GM18520 (cell line): Measurements from ENCODE around the gene ICA1.
"Not testable (repeated sequence)": the region's sequence is repeated elsewhere in the genome, so short reads cannot be mapped to it uniquely, and the experiment has no call there.

Source experiments
- ATAC-seq: cut with Tn5 transposase; IDR thresholded peaks from one replicate; pipeline ENCODE4 v1.9.1; 2021; ENCODE audit not compliant: unreplicated experiment

Gene ICA1

DNA sequence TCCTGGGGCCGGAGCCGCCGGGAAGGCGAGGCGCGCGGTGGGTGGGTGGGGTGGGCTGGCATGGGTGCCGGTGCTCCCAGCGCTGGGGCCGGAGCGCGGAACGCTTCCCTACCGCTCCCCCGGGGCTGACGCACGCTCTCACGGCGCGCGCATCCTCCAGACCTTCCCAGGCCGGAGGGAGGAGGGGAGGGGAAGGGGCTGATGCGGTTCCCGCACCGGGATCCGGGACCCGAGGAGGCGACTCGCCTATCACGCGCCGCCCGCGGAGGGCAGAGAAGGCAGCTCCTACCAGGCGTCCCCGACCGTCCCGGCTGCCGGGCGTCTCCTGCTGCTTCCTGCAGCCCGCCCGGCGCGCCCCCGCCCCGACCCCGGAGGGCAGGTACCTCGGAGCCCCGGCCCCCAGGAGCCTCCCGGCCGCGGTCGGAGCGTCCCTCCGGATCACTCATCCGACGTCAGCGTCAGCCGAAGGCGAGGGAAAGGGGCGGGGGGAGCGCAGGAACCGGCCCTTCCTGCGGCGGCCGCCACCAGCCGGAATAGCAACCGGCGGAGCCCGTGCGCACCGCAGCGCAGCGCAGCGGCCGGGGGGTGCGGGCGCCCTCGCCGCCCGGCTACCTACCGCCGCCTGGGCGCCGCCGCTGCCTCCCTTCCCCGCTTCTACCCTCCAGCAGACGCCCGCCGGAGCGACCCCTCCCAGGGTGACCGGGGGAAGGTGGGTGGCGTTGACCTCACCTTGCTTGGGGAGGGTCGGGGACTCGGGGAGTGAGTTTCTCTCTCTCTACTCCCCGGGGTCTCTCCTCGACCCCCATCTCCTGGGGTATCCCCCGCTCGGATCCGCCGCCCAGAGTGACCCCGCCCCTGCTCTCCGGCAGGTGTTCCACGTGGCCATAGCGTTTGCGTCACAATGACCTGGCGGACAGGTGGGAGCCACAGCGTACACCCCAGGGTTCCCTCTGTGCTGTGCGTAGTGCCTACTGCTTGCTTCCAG lies at the start of gene ICA1:
Gene ICA1 (minus strand): TSS at position 457 of the 985 bp plus-strand sequence. CDS start 26,241 bp downstream, outside the sequence.
- ATAC-seq, result no peak

DNA sequence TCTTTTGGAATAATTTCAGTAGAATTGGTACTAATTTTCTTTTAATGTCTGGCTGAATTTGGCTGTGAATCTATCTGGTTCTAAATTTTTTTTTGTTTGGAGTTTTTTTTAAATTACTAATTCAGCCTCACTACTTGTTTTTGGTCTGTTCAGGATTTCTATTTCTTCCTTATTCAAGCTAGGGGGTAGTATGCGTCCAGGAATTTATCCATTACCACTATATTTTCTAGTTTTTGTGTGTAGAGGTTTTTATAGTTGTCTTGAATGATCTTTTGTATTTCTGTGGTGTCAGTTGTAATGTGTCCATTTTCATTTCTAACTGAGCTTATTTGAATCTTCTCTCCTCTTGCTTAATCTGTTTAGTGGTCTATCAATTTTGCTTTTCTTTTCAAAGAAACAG lies 48.9 kb upstream of the ICA1 start:
- no peak for ATAC-seq

DNA sequence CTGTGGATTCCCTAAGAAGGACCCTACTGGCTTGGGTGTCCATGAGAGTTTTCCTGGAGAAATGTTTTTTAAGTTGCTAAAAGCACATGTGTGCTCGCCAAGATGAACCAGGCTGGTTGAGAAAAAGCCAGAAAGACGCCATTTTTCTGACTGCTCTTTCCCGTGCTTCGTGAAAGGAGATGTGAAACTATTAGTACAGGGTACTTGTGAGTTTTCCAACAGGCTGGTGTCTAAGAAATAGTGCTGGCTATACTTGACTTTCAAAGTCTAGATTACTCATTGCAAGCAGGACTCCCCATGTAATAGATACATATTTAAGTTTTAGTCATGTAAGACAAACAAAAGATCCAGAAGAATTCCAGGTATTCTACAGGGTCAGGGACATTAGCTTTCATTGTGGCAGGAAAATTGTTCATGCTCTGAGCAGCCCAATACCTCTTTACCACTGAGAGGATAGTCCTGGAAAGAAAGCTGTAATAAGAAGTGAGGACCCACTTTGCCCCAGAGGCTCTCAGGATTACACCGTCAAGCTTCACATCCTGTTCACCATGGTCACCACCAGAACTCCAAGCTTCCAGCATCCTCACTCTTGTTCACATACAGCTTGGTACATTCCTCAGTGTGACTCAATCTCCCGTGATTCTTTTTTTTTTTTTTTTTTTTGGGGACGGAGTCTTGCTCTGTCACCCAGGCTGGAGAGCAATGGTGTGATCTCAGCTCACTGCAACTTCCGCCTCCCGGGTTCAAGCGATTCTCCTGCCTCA lies 43.8 kb upstream of the ICA1 start:
- no peak for ATAC-seq

DNA sequence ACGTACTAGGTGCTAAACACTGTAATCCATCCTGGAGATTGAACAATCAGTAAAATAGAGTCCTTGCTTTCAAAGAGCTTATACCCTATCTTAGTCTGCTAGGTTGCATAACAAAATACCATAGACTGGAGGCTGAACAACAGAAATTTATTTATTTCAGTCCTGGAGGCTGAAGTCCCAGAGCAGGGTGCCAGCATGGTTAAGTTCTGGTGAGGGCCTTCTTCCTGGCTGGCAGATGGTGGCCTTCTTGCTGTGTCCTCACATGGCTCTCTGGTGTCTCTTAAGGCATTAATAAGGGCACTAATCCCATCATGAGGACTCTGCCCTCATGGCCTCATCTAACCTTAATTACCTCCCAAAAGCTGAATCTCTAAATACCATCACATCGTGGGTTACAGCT lies 43.1 kb upstream of the ICA1 start:
- ATAC-seq, result no peak

DNA sequence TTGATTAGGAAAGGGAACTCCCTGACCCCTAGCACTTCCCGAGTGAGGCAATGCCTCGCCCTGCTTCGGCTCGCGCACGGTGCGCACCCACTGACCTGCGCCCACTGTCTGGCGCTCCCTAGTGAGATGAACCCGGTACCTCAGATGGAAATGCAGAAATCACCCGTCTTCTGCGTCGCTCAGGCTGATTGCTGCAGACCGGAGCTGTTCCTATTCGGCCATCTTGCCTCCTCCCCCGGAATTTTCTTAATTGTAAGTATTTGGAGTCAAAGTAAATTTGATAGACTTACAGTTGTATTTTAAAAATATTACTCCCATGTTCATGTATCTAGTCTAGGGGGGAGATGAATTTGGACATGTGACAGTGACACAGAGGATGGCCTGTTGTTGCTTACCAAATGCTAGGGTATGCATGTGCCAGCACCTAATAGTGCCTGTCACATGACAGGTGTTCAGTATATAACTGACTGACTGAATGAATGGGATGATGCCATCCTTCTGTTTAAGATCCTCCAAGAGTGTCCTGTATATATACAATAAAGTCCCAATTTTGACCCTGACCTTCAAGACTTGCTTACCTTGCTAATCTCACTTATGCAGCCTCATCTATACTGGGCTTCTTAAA lies 42.0 kb upstream of the ICA1 start:
- ATAC-seq, result no peak

DNA sequence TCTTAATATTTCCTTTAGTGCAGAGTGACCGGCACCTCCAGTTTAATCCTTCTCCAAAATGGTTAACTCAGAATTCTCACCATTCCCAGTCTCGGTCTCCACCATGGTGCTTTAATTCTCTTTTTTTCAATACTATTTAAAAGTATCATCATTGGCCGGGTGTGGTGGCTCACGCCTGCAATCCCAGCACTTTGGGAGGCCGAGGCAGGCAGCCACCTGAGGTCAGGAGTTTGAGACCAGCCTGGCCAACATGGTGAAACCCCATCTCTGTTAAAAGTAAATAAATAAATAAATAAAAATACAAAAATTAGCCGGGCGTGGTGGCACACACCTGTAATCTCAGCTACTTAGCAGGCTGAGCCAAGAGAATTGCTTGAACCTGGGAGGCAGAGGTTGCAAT lies 35.1 kb upstream of the ICA1 start:
- ATAC-seq, result not testable (repeated sequence)

DNA sequence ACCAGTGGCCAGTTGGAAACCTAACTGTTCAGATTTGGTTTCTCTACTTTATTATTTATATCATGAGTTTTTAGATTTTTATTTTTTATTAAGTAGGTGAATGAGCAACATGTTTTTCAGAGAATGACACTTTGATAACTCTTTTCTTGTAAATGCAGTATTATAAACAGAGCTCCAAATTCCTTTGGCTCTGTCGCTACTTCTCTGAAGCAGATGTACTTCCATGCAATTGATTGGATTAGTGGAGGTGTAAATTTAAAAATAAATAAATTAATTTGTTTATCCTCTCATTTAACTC lies 34.3 kb upstream of the ICA1 start:
- ATAC-seq, result no peak

DNA sequence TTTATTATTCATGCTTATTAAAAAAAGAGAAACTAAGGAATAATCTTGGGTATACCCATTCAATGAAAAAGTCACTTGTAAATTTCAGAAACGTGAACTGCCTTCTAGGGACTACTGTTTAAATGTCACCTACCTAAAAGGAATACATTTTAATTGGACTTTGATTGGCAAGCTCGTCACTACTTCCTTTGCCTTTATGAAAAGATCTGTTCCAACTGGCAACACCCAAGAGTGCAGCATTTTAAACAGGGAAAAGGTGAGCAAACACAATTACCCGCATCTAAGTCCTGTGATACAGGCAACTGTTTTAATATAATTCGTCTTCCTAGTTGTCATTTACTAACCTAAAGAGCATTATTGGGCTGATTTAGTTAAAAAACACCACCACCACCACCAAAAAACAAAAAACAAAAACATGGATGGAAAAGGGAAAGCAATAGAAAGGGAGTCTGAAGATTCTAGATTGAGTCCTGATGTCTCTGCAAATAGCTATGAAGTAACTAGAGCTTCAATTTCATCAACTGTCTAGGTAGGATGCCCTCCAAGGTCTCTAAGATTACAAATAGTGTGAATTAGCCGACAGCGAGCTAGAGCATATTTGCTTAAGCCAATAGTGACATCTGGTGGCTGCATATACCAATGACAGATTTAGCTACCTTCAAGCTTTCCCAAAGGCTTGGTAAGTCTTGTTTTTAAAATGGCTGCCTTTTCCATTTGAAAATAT lies 33.8 kb upstream of the ICA1 start:
- ATAC-seq, result peak; percentile 99

DNA sequence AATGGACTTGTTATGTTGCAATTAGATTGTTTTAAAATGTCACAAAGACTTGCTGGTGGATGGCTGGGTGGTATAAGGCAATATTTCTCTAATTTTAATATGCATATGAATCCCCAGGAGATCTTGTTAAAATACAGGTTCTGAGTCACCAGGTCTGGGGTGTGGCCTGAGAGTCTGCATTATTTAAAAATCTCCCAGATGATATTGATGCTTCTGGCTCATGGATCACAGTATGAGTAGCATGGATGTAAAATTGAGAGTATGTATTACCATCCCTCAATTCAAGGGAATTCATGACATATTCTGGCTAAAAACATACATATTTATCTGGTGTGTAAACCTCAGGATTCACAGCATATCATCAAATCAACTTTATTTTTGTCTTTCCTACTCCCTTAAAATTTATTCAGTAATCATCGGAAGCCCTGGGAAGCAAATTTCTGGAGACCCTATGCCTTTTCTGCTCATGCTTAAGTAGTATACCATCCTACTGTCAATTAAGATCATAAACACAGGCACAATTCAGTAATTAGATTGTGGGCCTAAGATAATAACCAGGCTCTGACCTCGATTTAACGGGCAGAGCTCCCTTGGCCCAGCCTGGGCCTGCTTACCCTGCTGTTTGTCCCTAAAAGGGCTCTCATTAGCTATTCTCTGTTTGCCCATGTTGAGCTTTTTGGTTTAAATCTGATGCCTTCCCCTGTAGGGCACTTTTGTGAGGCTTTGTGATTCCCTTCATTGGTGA lies 29.6 kb upstream of the ICA1 start:
- ATAC-seq, result no peak

DNA sequence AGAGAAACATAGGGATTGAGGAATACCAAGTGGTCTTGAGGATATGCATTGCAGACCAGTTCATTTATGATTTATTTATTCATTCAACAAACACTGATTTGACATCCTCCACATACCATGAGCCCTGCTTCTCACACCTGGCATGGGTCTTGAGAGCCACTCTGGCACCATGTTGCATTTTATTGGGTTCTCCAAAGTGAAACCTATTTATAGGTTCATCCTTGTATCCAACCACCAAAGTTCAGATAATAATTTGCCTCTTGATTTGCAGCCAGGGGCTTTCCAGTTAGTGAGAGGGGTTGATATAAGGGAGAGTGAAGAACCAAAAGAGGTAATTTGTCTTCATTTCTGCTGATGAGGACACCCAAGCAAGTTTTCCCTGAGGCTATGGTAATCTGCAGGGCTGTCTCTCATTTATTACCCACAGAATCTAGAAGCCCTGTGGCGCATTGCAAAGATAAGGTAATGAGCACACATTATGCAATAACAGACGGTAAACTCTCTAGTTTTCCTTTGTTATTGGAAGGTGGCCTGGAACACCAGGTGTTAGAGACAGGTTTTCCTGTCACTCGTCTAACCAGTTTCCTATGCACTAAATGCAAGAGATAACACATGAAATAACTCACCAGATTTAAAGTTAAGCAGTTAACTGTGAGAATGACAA lies 28.8 kb upstream of the ICA1 start:
- no peak for ATAC-seq

DNA sequence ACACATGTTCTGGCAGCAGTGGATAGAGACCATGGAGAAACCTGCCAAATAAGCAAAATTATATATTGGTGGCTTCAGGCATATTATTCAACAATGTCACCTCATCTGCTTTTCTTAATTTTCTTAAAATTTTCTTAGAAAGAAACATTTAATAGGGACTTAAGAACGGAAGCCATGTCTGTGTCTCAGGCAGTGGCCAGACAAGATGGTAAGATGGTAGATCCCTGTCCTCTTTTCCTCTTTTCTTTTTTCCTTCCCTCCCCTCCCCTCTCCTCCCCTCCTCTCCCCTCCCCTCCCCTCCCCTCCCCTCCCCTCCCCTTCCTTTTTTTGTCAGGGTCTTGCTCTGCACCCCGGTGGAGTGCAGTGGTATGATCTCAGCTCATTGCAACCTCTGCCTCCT lies 24.2 kb upstream of the ICA1 start:
- ATAC-seq, result no peak

DNA sequence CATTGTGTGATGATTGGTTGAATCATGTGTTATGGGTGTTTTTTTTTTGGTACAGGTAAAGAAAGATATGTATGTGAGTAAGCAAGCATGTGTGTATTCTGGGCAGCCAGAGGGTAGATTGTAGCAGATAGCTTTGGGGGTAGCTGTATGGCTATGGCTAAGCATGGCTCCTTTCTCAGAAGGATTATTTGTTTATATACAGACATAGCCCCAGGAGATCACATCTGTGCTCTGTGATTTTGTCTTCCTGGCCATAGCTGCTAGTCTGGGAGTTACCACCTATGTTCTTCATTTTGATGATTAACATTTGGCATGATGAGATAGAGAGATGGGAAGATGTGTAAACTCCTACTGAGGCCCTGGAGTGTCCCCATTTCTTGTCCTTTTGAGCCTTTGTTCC lies 23.2 kb upstream of the ICA1 start:
- ATAC-seq, result no peak

DNA sequence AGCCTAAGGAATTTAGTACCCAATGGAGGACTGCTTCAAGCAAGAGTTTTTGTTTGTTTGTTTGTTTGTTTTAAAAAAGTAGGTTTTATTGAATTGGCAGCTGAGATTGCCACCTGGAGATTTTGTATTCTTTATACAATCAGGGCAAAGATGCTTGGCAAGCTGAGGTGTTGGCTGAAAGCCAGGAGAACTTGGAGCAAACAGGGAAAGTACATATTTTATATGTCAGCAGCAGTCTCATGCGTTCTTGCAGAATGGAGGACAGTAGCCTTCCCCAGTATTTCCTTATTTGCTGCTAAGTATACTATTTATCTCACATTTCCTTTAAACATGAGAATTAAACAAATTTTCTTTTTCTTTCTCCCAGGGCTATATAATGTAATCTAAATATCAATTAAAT lies 22.6 kb upstream of the ICA1 start:
- ATAC-seq, result no peak

DNA sequence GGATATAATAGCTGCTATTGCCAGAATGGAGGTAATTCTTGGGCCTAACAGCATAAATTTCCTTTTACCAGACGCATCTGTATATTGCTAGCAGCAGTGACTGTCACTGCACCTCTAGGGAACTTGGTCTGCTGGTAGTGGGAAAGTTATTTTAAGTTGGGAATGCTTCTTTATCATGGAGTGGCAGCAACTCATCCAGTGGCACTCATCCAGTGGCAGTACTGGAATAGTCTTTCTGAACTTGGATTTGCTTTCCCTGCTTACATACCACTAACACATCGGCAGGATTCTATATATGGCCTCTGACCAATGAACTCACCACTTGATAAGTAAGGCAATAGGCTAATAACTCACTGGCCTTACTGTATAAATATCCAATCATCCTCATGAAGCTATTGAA lies 22.0 kb upstream of the ICA1 start:
- ATAC-seq, result no peak

DNA sequence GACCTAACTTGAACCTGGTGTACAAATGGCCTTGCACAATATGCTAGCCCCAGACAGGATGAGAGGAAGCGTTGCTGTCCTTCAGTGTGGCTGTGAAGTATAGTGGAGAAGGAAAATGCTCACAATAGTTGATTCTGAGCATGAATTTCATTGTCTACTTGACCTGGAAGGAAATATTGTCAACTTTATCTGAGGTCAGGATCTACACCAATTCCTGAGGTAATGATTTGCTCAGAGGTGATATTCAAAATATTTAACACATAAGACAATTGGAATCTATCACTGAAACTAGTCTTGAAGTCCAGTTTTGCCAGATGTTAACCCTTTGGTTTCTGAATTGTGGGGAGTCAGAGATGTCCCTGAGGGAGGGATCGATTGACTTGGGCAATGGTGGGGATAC lies 20.9 kb upstream of the ICA1 start:
- ATAC-seq, result no peak

DNA sequence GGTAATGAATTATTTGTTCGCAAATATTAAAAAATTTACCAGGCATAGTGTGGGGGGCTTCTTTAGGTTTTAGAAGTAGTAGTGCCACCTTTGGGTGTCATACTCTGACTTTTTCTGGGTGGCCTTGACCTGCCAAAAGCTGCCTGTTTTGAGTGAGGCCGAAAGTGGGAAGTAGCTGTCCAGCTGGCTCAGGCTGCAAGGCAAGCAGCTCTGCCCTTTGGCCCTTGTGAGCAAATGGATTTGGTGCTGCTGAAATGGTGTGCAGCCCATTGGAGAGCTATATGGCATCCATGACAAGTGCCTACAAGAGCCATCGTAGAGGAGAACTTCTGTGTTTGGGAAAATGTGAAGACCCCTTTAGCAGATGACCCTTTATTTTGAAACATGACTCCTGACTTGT lies 20.2 kb upstream of the ICA1 start:
- no peak for ATAC-seq

DNA sequence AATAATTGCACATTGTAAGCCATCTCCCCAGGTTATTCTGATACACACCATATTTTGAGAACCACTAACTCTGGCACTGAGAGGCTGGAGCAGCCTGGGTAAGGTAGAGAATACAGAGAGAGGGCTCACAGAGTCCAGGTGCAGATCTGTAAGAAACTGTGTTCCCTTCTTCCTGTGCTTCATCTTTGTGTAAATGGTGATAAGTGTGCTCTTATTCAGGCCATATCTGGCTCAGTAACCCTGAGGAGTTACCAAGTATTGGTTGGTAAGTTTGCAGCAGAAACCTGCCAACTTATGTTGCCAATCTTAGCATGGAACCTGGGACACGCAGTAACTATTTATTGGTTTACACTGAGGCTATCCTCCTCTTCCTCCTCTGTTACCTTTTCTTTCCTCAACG lies 16.2 kb upstream of the ICA1 start:
- no peak for ATAC-seq

DNA sequence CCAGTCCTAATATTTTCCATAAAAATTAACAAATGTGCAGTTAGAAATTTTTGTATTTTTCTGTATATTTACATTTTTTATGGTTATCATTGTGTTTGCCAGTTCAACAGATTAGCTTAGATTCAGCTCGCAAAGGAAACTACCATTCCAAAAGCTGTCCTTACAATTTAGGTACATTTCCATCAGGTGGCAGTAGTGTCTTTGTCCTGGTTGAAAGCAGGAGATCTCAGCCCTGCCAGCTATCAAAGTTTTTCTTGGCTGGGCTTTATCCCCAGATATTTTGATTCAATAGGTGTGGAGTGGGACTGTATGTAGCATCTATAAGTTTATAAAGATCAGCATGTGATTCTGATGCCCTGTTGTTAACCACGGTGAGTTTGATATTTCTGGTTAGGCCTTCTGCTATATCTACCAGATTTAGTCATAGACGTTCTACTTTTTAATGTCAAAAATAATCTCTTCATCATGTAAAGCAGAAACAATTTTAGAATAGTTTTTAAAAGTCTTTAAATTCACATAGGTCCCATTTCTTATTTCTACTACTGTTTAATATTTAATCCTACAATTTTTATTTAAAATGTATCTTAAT lies 15.5 kb upstream of the ICA1 start:
- no peak for ATAC-seq

DNA sequence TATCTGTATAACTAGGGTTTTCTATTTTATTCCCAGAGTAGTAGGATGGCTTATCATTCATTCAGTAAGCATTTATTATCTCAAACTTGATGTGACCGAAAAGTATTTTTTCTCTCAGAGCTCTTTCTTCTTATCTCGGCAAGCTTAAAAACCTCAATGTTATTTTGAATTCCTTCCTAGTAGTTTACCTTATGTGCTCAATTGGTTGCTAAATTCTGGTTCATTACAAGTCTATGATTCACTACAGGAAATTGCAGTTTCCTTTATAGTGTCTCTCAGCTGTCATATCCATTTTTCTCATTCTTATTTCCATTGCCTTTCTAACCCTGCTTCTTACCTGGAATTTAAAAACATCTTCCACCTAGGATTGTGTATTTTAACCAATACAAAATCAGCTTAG lies 12.6 kb upstream of the ICA1 start:
- ATAC-seq, result no peak

DNA sequence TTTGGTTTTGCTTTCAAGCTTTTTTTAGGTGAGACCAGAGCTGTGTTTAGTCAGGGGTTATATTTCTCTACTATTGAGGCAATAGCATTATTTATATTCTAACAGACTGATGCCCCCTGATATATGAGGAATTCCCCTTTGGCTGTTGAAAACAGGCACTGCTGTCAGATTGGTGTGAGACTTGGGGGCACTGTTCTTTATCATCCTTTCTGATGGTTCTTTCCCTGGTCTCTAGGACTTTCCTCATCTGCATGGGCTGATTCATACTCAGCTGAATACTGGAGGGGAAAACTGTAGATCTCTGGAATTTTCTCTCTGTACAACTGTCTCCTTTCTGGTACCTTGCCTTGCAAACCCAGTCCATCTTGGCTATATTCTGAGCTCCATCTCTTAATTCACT lies 10.0 kb upstream of the ICA1 start:
- no peak for ATAC-seq
